ENCODE data around the gene CPNE7.

- no peak for TF ChIP-seq EZH2phosphoT487 (IDR thresholded peaks at IDR 0.05; ENCODE audit: borderline replicate concordance, low read length)
- no peak for TF ChIP-seq CTCF (IDR thresholded peaks at IDR 0.05; ENCODE audit: low read depth, low read length, poor library complexity, severe bottlenecking)
These were observed 61.8 kb downstream of the CPNE7 start for GRCh38 chr16:89637379-89637778.

Data from DOHH2 (cell line).